Endothelial cell (in vitro differentiated cells): ENCODE measurements around the gene ATXN7L1. TPM values are rescaled to one million over a fixed set of nuclear protein-coding genes. Genes with fewer than 3 reads are reported as not detected.
A peak's percentile ranks its signal among the peaks of the same experiment; 100 is the strongest.

ENCODE experiments used
- DNase-seq: peaks from one replicate; pipeline ENCODE4 v3.0.0; 2021; ENCODE audit warnings: low spot score
- H3K27ac Mint-ChIP-seq: one replicate; pipeline ENCODE4 v1.8.0; 2021; ENCODE audit warnings: mixed read lengths, inconsistent platforms; ENCODE audit not compliant: unreplicated experiment
- H3K27me3 Mint-ChIP-seq: one replicate; pipeline ENCODE4 v1.8.0; 2021; ENCODE audit warnings: mild to moderate bottlenecking, moderate library complexity, mixed read lengths, inconsistent platforms; ENCODE audit not compliant: unreplicated experiment
- H3K36me3 Mint-ChIP-seq: one replicate; pipeline ENCODE4 v1.8.0; 2021; ENCODE audit warnings: mild to moderate bottlenecking, low read depth, mixed read lengths, inconsistent platforms; ENCODE audit not compliant: unreplicated experiment
- H3K4me1 Mint-ChIP-seq: one replicate; pipeline ENCODE4 v1.8.0; 2021; ENCODE audit warnings: mild to moderate bottlenecking, mixed read lengths, inconsistent platforms; ENCODE audit not compliant: unreplicated experiment
- H3K4me3 Mint-ChIP-seq: one replicate; pipeline ENCODE4 v1.8.0; 2021; ENCODE audit warnings: mild to moderate bottlenecking, mixed read lengths, inconsistent platforms; ENCODE audit not compliant: unreplicated experiment
- H3K9me3 Mint-ChIP-seq: one replicate; pipeline ENCODE4 v1.8.0; 2021; ENCODE audit warnings: mixed read lengths, inconsistent platforms; ENCODE audit not compliant: unreplicated experiment
- total RNA-seq: library from RNA; stranded (reverse); fragmentation: NEBNext Ultra II Directional; extraction: Animal tissue kit (Norgen Biotek cat#: 25700); gene quantifications from one replicate; pipeline ENCODE4 v1.2.1, GENCODE V29; 2021; ENCODE audit not compliant: unreplicated experiment
- TF ChIP-seq, protein P1 (sequence below): fragments of 200-600 bp; sonication (generic); IDR thresholded peaks from one replicate; pipeline ENCODE4 v1.5.0; 2021; ENCODE audit warnings: antibody characterized with exemption; ENCODE audit not compliant: unreplicated experiment

ATXN7L1 gene
- total RNA-seq, 1 donor from 2014 or later, result 18.4 TPM

DNA sequence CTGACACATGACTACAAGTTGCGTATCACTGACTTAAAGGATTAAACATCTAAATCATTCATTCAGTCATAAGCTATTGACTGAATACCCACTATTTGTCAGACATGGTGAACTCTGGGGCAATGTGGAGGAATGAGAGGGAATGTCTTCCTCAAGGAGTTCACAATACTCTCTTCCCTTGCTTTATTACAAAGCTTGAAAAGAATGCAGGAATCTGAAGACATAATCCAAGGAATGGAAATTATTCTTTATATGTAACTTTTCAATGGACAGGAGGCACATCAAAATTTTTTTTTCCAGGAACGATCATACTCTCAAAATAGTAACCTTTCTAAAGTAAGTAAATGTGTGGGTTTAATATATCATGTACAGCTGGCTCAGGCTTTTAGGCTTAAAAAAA, 111.9 kb downstream of the ATXN7L1 start:
- peak overlapping the region; percentile 6 for H3K27ac Mint-ChIP-seq
- no peaks in the 10 kb centered on the region for H3K36me3 Mint-ChIP-seq
- H3K4me1 Mint-ChIP-seq, result peaks cover 24% of the 10 kb centered on the region
- no peaks in the 10 kb centered on the region for H3K9me3 Mint-ChIP-seq
- H3K27me3 Mint-ChIP-seq, result peaks cover 2% of the 10 kb centered on the region
- TF ChIP-seq, protein P1, sequence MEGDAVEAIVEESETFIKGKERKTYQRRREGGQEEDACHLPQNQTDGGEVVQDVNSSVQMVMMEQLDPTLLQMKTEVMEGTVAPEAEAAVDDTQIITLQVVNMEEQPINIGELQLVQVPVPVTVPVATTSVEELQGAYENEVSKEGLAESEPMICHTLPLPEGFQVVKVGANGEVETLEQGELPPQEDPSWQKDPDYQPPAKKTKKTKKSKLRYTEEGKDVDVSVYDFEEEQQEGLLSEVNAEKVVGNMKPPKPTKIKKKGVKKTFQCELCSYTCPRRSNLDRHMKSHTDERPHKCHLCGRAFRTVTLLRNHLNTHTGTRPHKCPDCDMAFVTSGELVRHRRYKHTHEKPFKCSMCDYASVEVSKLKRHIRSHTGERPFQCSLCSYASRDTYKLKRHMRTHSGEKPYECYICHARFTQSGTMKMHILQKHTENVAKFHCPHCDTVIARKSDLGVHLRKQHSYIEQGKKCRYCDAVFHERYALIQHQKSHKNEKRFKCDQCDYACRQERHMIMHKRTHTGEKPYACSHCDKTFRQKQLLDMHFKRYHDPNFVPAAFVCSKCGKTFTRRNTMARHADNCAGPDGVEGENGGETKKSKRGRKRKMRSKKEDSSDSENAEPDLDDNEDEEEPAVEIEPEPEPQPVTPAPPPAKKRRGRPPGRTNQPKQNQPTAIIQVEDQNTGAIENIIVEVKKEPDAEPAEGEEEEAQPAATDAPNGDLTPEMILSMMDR, result no peak
- DNase-seq, result no peak
- H3K4me3 Mint-ChIP-seq, result no peak overlapping the region

- Mint-ChIP-seq H3K9me3 (no peaks in the 10 kb centered on the region), H3K4me3 (no peak overlapping the region), H3K36me3 (no peaks in the 10 kb centered on the region), H3K4me1 (peaks cover 10% of the 10 kb centered on the region), H3K27ac (no peak overlapping the region), H3K27me3 (peaks cover 1% of the 10 kb centered on the region)
- TF ChIP-seq, protein P1, result no peak
- no peak for DNase-seq
Observed at GRCh38 chr7:105760551-105761447, 115.6 kb downstream of the ATXN7L1 start.

- no peaks in the 10 kb centered on the region for H3K9me3 Mint-ChIP-seq
- H3K27ac Mint-ChIP-seq, result no peak overlapping the region
- H3K4me3 Mint-ChIP-seq, result no peak overlapping the region
- peaks cover 10% of the 10 kb centered on the region for H3K4me1 Mint-ChIP-seq
- no peaks in the 10 kb centered on the region for H3K36me3 Mint-ChIP-seq
- peak; percentile 28 for DNase-seq
- TF ChIP-seq, protein P1, result peak; percentile 57
- H3K27me3 Mint-ChIP-seq, result peaks cover 1% of the 10 kb centered on the region
Observed at GRCh38 chr7:105759670-105760550, 116.5 kb downstream of the ATXN7L1 start.

DNA sequence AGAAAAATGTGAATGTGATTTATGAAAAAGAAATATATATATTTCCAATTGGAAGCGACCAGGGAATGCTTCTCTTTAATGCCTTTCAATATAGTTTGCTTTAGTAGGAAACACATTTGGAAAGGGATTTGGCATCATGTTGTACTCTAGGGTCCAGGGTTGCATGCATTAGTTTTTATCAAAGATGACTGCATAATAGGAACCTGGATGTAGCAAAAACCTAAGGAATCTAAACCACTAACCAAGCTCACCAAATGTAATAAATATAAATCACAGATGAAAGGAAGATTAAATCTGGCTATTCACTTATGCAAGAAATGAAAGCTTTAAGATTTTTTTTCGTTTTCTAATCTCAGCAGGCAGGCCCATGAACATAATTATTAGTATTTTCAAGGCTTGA, 120.0 kb downstream of the ATXN7L1 start:
- DNase-seq, result no peak
- TF ChIP-seq, protein P1, result no peak
- no peak overlapping the region for H3K4me3 Mint-ChIP-seq
- H3K36me3 Mint-ChIP-seq, result no peaks in the 10 kb centered on the region
- peaks cover 3% of the 10 kb centered on the region for H3K27me3 Mint-ChIP-seq
- no peak overlapping the region for H3K27ac Mint-ChIP-seq
- no peaks in the 10 kb centered on the region for H3K9me3 Mint-ChIP-seq
- peaks cover 10% of the 10 kb centered on the region for H3K4me1 Mint-ChIP-seq
